K562 (cell line): ENCODE results near the gene TMEFF1. TPM values are rescaled to one million over a fixed set of nuclear protein-coding genes. Genes with fewer than 3 reads are reported as not detected.

ENCODE experiments used
- ELF2 ChIP-seq: fragments of 250-450 bp; sonication (Bioruptor Pico); IDR thresholded peaks from 2 replicates; pipeline ENCODE4 v1.5.0; 2021; ENCODE audit warnings: mild to moderate bottlenecking
- ELF4 ChIP-seq: fragments of 450-650 bp; formaldehyde crosslinking; IDR thresholded peaks from 2 replicates; pipeline ENCODE4 v1.4.0; 2022; ENCODE audit warnings: missing genetic modification characterization
- FOSL1 ChIP-seq: fragments of 200-800 bp; sonication (Bioruptor generic); conservative IDR thresholded peaks from 2 replicates; pipeline ENCODE4 v1.6.1; 2016; ENCODE audit warnings: missing genetic modification characterization, missing compliant biosample characterization
- GTF2A2 ChIP-seq: IDR thresholded peaks from 2 replicates; pipeline ENCODE4 v1.6.1; 2016; ENCODE audit warnings: mild to moderate bottlenecking, missing genetic modification characterization, missing compliant biosample characterization
- HDAC2 ChIP-seq: fragments of 450-650 bp; IDR thresholded peaks from 2 replicates; pipeline ENCODE4 v1.6.1; 2016; ENCODE audit warnings: mild to moderate bottlenecking
- KDM1A ChIP-seq, 2 experiments: fragments of 450-650 bp; IDR thresholded peaks; 2 replicates each; pipeline ENCODE4 v1.6.1; 2016; ENCODE audit warnings: mild to moderate bottlenecking in 2 of 2
- LCOR ChIP-seq: sonication (generic); formaldehyde crosslinking; IDR thresholded peaks from 2 replicates; pipeline ENCODE4 v1.8.0; 2022; ENCODE audit warnings: mild to moderate bottlenecking, missing genetic modification reagents
- SIX5 ChIP-seq, 2 experiments: IDR thresholded peaks; 2 replicates each; pipeline ENCODE4 v1.6.1; 2011; ENCODE audit warnings: low read length in 2 of 2, borderline replicate concordance in 1 of 2, low read depth in 1 of 2, mild to moderate bottlenecking in 1 of 2, moderate library complexity in 1 of 2; ENCODE audit not compliant: insufficient read depth in 1 of 2
- ZNF232 ChIP-seq: sonication (generic); formaldehyde crosslinking; IDR thresholded peaks from 2 replicates; pipeline ENCODE4 v1.8.0; 2022; ENCODE audit warnings: mild to moderate bottlenecking, missing genetic modification reagents
- ZNF584 ChIP-seq: fragments of 200-800 bp; sonication (Bioruptor generic); IDR thresholded peaks from 2 replicates; pipeline ENCODE4 v1.6.1; 2016; ENCODE audit warnings: low read depth, mild to moderate bottlenecking, missing genetic modification characterization, missing compliant biosample characterization
- polyA plus RNA-seq, 8 experiments: library from polyadenylated mRNA; depleted of rRNA in 4 of 8; stranded (reverse) in 5 of 8; unstranded in 3 of 8; fragments of >200 nt; fragmentation: Nextera tagmentation in 2 of 8; fragmentation: Illumina TruSeq in 1 of 8; extraction: Ambion mirVana in 2 of 8; extraction: Trizol in 1 of 8; gene quantifications; 2 replicates each; pipeline versions ENCODE4 v1.2.1 to v1.2.3, GENCODE V29; 2011 to 2014; ENCODE audit warnings: inconsistent platforms in 1 of 8, missing spikeins in 1 of 8
- total RNA-seq, 7 experiments: library from RNA; depleted of rRNA in 6 of 7; stranded (reverse); fragments of >200 nt in 6 of 7; fragmentation: Illumina TruSeq in 2 of 7; extraction: Trizol in 2 of 7; gene quantifications; 2 replicates each; pipeline versions ENCODE4 v1.2.1 to v1.2.3, GENCODE V29; 2011 to 2021; ENCODE audit warnings: low replicate concordance in 1 of 7
- TF ChIP-seq, protein P1 (sequence below): sonication (generic); formaldehyde crosslinking; IDR thresholded peaks from 2 replicates; pipeline ENCODE4 v1.8.0; 2022; ENCODE audit warnings: missing genetic modification reagents, mild to moderate bottlenecking, moderate library complexity, borderline replicate concordance
- TF ChIP-seq, protein P2 (sequence below), 2 experiments: fragments of 450-650 bp in 1 of 2; sonication (generic) in 1 of 2; formaldehyde crosslinking in 1 of 2; IDR thresholded peaks; 2 replicates each; pipeline versions ENCODE4 v1.7.1 to v1.9.0; 2016 to 2022; ENCODE audit warnings: inconsistent platforms in 1 of 2, mild to moderate bottlenecking in 1 of 2, missing genetic modification reagents in 1 of 2
- TF ChIP-seq, protein P3 (sequence below): fragments of 450-650 bp; IDR thresholded peaks from 2 replicates; pipeline ENCODE4 v1.6.1; 2018; ENCODE audit not compliant: partially characterized antibody

The TMEFF1 gene
- total and polyA plus RNA-seq, 9 of the 15 experiments (the other 6 are each of a cell fraction or from before 2014, with no cell fraction given): 0.07 to 1.1 (median 0.28) TPM; not detected in 2

DNA sequence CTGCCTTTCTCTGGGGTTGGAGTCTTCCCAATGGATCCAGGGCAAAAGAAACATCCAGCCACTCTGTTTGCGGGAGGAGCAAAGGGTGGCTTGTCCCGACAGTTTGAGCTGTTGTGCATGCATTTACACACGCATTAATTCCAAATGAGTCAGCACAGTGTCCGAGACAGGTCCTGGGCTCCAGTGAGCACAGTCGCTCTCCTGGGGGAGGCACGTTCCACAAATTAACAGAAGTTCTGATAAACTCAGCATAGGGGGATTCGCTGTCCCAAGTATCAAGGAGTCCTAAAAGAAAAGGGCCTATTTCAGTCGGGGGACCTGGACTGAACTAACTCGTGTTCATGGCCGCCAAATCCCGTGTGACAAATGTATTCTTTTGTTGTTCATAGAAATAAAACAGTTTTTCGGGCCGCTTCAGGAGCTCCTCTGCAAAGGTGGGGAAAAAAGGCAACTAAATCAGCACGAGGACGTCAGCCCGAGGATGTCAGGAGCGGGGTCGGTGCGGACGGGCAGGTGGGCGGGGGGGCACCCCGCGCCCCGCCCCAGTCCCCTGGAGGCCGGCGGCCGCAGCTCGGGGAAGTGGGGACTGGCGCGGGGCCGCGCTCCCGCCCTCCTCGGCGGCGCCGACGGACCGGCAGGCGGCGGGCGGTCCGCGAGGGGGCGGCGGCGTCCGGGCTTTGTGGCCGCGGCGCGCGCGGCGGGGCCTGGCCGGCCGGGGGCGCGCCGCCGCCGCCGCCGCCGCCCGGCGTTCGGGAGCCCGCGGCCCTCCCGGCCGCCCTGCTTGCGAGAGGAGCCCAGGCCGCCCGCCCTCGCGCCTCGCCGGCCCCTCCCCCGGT lies 46.2 kb upstream of the TMEFF1 start, which contains the start of gene MSANTD3 (continued):
- TF ChIP-seq SIX5 (IDR thresholded peaks at IDR 0.05; ENCODE audit: borderline replicate concordance in 1 of 2, insufficient read depth in 1 of 2, low read depth in 1 of 2, low read length in 2 of 2): no peak
- TF ChIP-seq, protein P1, sequence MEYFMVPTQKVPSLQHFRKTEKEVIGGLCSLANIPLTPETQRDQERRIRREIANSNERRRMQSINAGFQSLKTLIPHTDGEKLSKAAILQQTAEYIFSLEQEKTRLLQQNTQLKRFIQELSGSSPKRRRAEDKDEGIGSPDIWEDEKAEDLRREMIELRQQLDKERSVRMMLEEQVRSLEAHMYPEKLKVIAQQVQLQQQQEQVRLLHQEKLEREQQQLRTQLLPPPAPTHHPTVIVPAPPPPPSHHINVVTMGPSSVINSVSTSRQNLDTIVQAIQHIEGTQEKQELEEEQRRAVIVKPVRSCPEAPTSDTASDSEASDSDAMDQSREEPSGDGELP (CRISPR knock-in tag): peak; percentile 46; the same call in 1 of the 2 replicates
- TF ChIP-seq ZNF232 (CRISPR knock-in tag): no peak
- TF ChIP-seq GTF2A2 (tag): no peak
- TF ChIP-seq ELF2 (CRISPR knock-in tag): no peak
- no peak for TF ChIP-seq HDAC2
- no peak for TF ChIP-seq KDM1A (IDR thresholded peaks at IDR 0.05)
- TF ChIP-seq FOSL1 (tag): peak; percentile 82
- TF ChIP-seq, protein P2, sequence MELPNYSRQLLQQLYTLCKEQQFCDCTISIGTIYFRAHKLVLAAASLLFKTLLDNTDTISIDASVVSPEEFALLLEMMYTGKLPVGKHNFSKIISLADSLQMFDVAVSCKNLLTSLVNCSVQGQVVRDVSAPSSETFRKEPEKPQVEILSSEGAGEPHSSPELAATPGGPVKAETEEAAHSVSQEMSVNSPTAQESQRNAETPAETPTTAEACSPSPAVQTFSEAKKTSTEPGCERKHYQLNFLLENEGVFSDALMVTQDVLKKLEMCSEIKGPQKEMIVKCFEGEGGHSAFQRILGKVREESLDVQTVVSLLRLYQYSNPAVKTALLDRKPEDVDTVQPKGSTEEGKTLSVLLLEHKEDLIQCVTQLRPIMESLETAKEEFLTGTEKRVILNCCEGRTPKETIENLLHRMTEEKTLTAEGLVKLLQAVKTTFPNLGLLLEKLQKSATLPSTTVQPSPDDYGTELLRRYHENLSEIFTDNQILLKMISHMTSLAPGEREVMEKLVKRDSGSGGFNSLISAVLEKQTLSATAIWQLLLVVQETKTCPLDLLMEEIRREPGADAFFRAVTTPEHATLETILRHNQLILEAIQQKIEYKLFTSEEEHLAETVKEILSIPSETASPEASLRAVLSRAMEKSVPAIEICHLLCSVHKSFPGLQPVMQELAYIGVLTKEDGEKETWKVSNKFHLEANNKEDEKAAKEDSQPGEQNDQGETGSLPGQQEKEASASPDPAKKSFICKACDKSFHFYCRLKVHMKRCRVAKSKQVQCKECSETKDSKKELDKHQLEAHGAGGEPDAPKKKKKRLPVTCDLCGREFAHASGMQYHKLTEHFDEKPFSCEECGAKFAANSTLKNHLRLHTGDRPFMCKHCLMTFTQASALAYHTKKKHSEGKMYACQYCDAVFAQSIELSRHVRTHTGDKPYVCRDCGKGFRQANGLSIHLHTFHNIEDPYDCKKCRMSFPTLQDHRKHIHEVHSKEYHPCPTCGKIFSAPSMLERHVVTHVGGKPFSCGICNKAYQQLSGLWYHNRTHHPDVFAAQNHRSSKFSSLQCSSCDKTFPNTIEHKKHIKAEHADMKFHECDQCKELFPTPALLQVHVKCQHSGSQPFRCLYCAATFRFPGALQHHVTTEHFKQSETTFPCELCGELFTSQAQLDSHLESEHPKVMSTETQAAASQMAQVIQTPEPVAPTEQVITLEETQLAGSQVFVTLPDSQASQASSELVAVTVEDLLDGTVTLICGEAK (IDR thresholded peaks at IDR 0.05): peak; percentile 44; the same call in 1 of the 2 replicates
- TF ChIP-seq, protein P2 (CRISPR knock-in tag; IDR thresholded peaks at IDR 0.05): no peak
- TF ChIP-seq, protein P3, sequence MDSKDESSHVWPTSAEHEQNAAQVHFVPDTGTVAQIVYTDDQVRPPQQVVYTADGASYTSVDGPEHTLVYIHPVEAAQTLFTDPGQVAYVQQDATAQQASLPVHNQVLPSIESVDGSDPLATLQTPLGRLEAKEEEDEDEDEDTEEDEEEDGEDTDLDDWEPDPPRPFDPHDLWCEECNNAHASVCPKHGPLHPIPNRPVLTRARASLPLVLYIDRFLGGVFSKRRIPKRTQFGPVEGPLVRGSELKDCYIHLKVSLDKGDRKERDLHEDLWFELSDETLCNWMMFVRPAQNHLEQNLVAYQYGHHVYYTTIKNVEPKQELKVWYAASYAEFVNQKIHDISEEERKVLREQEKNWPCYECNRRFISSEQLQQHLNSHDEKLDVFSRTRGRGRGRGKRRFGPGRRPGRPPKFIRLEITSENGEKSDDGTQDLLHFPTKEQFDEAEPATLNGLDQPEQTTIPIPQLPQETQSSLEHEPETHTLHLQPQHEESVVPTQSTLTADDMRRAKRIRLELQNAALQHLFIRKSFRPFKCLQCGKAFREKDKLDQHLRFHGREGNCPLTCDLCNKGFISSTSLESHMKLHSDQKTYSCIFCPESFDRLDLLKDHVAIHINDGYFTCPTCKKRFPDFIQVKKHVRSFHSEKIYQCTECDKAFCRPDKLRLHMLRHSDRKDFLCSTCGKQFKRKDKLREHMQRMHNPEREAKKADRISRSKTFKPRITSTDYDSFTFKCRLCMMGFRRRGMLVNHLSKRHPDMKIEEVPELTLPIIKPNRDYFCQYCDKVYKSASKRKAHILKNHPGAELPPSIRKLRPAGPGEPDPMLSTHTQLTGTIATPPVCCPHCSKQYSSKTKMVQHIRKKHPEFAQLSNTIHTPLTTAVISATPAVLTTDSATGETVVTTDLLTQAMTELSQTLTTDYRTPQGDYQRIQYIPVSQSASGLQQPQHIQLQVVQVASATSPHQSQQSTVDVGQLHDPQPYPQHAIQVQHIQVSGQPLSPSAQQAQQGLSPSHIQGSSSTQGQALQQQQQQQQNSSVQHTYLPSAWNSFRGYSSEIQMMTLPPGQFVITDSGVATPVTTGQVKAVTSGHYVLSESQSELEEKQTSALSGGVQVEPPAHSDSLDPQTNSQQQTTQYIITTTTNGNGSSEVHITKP: peak; percentile 63
- no peak for TF ChIP-seq ZNF584 (CRISPR knock-in tag)
- no peak for TF ChIP-seq LCOR
- TF ChIP-seq ELF4: no peak
